Fibroblast of the conjunctiva (primary cell): ENCODE data around the gene SLC26A5.
"Not testable (repeated sequence)": the region's sequence is repeated elsewhere in the genome, so short reads cannot be mapped to it uniquely, and the experiment has no call there.

ENCODE experiments used
- DNase-seq: peaks from one replicate; pipeline ENCODE4 v3.0.0-alpha.2; 2010; ENCODE audit warnings: low read depth

Gene SLC26A5

GRCh38 chr7:103399687-103400086 lies 46.3 kb downstream of the SLC26A5 start:
- DNase-seq: not testable (repeated sequence)

- no peak for DNase-seq
Observed at GRCh38 chr7:103398483-103399127, 47.4 kb downstream of the SLC26A5 start.

- DNase-seq: no peak
Observed at GRCh38 chr7:103396471-103396870, 49.5 kb downstream of the SLC26A5 start.

- no peak for DNase-seq
Observed at GRCh38 chr7:103395071-103395470, 50.9 kb downstream of the SLC26A5 start.

- DNase-seq: no peak
Observed at GRCh38 chr7:103394566-103394965, 51.4 kb downstream of the SLC26A5 start.

- no peak for DNase-seq
Observed at GRCh38 chr7:103391976-103392375, 54.0 kb downstream of the SLC26A5 start.

GRCh38 chr7:103391150-103391549 lies 54.9 kb downstream of the SLC26A5 start:
- DNase-seq: no peak

GRCh38 chr7:103389263-103389662 lies 56.7 kb downstream of the SLC26A5 start:
- DNase-seq: no peak

GRCh38 chr7:103388469-103389140 lies 57.4 kb downstream of the SLC26A5 start:
- DNase-seq: no peak

GRCh38 chr7:103387242-103387641 lies 58.8 kb downstream of the SLC26A5 start:
- DNase-seq: no peak

GRCh38 chr7:103382032-103382402 lies 64.0 kb downstream of the SLC26A5 start:
- no peak for DNase-seq

- DNase-seq: no peak
Observed at GRCh38 chr7:103381280-103382031, 64.6 kb downstream of the SLC26A5 start.

GRCh38 chr7:103380395-103381191 lies 65.4 kb downstream of the SLC26A5 start:
- DNase-seq: no peak

- DNase-seq: no peak
Observed at GRCh38 chr7:103379270-103379975, 66.6 kb downstream of the SLC26A5 start.

GRCh38 chr7:103373866-103374643 lies 72.0 kb downstream of the SLC26A5 start:
- no peak for DNase-seq

- no peak for DNase-seq
Observed at GRCh38 chr7:103369432-103369831, 76.6 kb downstream of the SLC26A5 start.

- no peak for DNase-seq
Observed at GRCh38 chr7:103349805-103350204, 96.2 kb downstream of the SLC26A5 start.

GRCh38 chr7:103348959-103349358 lies 97.0 kb downstream of the SLC26A5 start:
- DNase-seq: no peak

- DNase-seq: no peak
Observed at GRCh38 chr7:103348452-103348851, 97.6 kb downstream of the SLC26A5 start.

GRCh38 chr7:103347507-103348267 lies 98.3 kb downstream of the SLC26A5 start, which contains the start of gene PSMC2:
Gene PSMC2 (plus strand): TSS chr7:103347643. CDS start chr7:103347712, 69 bp downstream.
- DNase-seq: peak; percentile 74
